SK-N-MC (cell line): ENCODE results near the gene AUTS2.

Experiments used
- DNase-seq: peaks from one replicate; pipeline ENCODE4 v3.0.0-alpha.2; 2011; ENCODE audit warnings: low read depth, low spot score
- H3K27ac ChIP-seq: fragments of 200-600 bp; sonication (generic); 2 replicates; pipeline ENCODE4 v1.5.1; 2016; ENCODE audit warnings: mixed run types
- H3K36me3 ChIP-seq: fragments of 200-600 bp; sonication (generic); 2 replicates; pipeline ENCODE4 v1.6.1; 2017; ENCODE audit warnings: antibody characterized with exemption, low read length, mixed read lengths; ENCODE audit not compliant: insufficient read depth
- H3K4me3 ChIP-seq: fragments of 200-600 bp; sonication (generic); 2 replicates; pipeline ENCODE4 v1.5.1; 2016
- H3K9ac ChIP-seq: fragments of 200-600 bp; sonication (generic); 2 replicates; pipeline ENCODE4 v1.8.0; 2017; ENCODE audit warnings: mixed run types, mixed read lengths; ENCODE audit not compliant: insufficient read length
- H3K9me3 ChIP-seq: fragments of 200-600 bp; sonication (generic); 2 replicates; pipeline ENCODE4 v1.6.1; 2017; ENCODE audit warnings: low read depth, mild to moderate bottlenecking, antibody characterized with exemption, low read length, moderate library complexity, mixed read lengths
- EZH2 ChIP-seq: fragments of 200-600 bp; sonication (generic); IDR thresholded peaks from one replicate; pipeline ENCODE4 v1.6.1; 2017; ENCODE audit warnings: antibody characterized with exemption
- FOXP2 ChIP-seq: optimal IDR thresholded peaks from 2 replicates; pipeline ENCODE3; 2011; ENCODE audit warnings: mild to moderate bottlenecking, moderate library complexity; ENCODE audit not compliant: insufficient read depth; ENCODE audit errors: extremely low read length, control extremely low read depth
- POLR2AphosphoS5 ChIP-seq: IDR thresholded peaks from 2 replicates; pipeline ENCODE4 v1.6.1; 2012; ENCODE audit warnings: mild to moderate bottlenecking, low read depth, low read length, borderline replicate concordance

AUTS2 gene

GRCh38 chr7:70008466-70008865 lies 410.2 kb downstream of the AUTS2 start:
- Histone ChIP-seq H3K27ac (no peak overlapping the region), H3K9ac (no peak overlapping the region), H3K36me3 (no peaks in the 10 kb centered on the region), H3K9me3 (no peaks in the 10 kb centered on the region), H3K4me3 (no peak overlapping the region)
- DNase-seq, result no peak
- TF ChIP-seq FOXP2, result no peak
- no peak for TF ChIP-seq EZH2
- no peak for TF ChIP-seq POLR2AphosphoS5

- no peak overlapping the region for H3K9ac ChIP-seq
- no peak for DNase-seq
- no peak overlapping the region for H3K4me3 ChIP-seq
- no peak overlapping the region for H3K27ac ChIP-seq
- H3K36me3 ChIP-seq, result no peaks in the 10 kb centered on the region
- TF ChIP-seq POLR2AphosphoS5 (no peak), FOXP2 (no peak), EZH2 (no peak)
- no peaks in the 10 kb centered on the region for H3K9me3 ChIP-seq
Measured at GRCh38 chr7:70014472-70015177, 416.4 kb downstream of the AUTS2 start.

- DNase-seq, result no peak
- Histone ChIP-seq H3K27ac (no peak overlapping the region), H3K9ac (no peak overlapping the region), H3K4me3 (no peak overlapping the region), H3K36me3 (no peaks in the 10 kb centered on the region), H3K9me3 (no peaks in the 10 kb centered on the region)
- TF ChIP-seq POLR2AphosphoS5 (no peak), EZH2 (no peak), FOXP2 (no peak)
Measured at GRCh38 chr7:70015353-70015752, 417.1 kb downstream of the AUTS2 start.

- DNase-seq, result no peak
- H3K9ac ChIP-seq, result no peak overlapping the region
- no peak overlapping the region for H3K4me3 ChIP-seq
- TF ChIP-seq FOXP2 (no peak), POLR2AphosphoS5 (no peak), EZH2 (no peak)
- no peak overlapping the region for H3K27ac ChIP-seq
- no peaks in the 10 kb centered on the region for H3K36me3 ChIP-seq
- H3K9me3 ChIP-seq, result no peaks in the 10 kb centered on the region
Measured at GRCh38 chr7:70016044-70016770, 417.9 kb downstream of the AUTS2 start.

GRCh38 chr7:70017357-70017756 lies 419.1 kb downstream of the AUTS2 start:
- no peak for DNase-seq
- TF ChIP-seq EZH2 (no peak), FOXP2 (no peak), POLR2AphosphoS5 (no peak)
- Histone ChIP-seq H3K4me3 (no peak overlapping the region), H3K9me3 (no peaks in the 10 kb centered on the region), H3K36me3 (no peaks in the 10 kb centered on the region), H3K9ac (no peak overlapping the region), H3K27ac (no peak overlapping the region)

- H3K27ac ChIP-seq, result no peak overlapping the region
- DNase-seq, result no peak
- no peaks in the 10 kb centered on the region for H3K36me3 ChIP-seq
- TF ChIP-seq POLR2AphosphoS5 (no peak), FOXP2 (no peak), EZH2 (no peak)
- H3K9ac ChIP-seq, result no peak overlapping the region
- no peak overlapping the region for H3K4me3 ChIP-seq
- H3K9me3 ChIP-seq, result no peaks in the 10 kb centered on the region
Measured at GRCh38 chr7:70018700-70019099, 420.4 kb downstream of the AUTS2 start.

GRCh38 chr7:70027867-70028266 lies 429.6 kb downstream of the AUTS2 start:
- TF ChIP-seq FOXP2, result no peak
- TF ChIP-seq EZH2, result no peak
- no peak for TF ChIP-seq POLR2AphosphoS5
- H3K36me3 ChIP-seq, result no peaks in the 10 kb centered on the region
- no peak overlapping the region for H3K27ac ChIP-seq
- no peak for DNase-seq
- H3K9me3 ChIP-seq, result no peaks in the 10 kb centered on the region
- no peak overlapping the region for H3K4me3 ChIP-seq
- H3K9ac ChIP-seq, result no peak overlapping the region

GRCh38 chr7:70028620-70029019 lies 430.3 kb downstream of the AUTS2 start:
- Histone ChIP-seq H3K27ac (no peak overlapping the region), H3K4me3 (no peak overlapping the region)

More at GRCh38 chr7:70028620-70029019, 430.3 kb downstream of the AUTS2 start:
- Histone ChIP-seq H3K9me3 (no peaks in the 10 kb centered on the region), H3K36me3 (no peaks in the 10 kb centered on the region), H3K9ac (no peak overlapping the region)
- TF ChIP-seq FOXP2 (no peak), EZH2 (no peak), POLR2AphosphoS5 (no peak)
- DNase-seq, result no peak
